ENCODE results near the gene SLC47A1.

GRCh38 chr17:19569785-19570543, 36.3 kb downstream of the SLC47A1 start:
- TF ChIP-seq, protein P1, sequence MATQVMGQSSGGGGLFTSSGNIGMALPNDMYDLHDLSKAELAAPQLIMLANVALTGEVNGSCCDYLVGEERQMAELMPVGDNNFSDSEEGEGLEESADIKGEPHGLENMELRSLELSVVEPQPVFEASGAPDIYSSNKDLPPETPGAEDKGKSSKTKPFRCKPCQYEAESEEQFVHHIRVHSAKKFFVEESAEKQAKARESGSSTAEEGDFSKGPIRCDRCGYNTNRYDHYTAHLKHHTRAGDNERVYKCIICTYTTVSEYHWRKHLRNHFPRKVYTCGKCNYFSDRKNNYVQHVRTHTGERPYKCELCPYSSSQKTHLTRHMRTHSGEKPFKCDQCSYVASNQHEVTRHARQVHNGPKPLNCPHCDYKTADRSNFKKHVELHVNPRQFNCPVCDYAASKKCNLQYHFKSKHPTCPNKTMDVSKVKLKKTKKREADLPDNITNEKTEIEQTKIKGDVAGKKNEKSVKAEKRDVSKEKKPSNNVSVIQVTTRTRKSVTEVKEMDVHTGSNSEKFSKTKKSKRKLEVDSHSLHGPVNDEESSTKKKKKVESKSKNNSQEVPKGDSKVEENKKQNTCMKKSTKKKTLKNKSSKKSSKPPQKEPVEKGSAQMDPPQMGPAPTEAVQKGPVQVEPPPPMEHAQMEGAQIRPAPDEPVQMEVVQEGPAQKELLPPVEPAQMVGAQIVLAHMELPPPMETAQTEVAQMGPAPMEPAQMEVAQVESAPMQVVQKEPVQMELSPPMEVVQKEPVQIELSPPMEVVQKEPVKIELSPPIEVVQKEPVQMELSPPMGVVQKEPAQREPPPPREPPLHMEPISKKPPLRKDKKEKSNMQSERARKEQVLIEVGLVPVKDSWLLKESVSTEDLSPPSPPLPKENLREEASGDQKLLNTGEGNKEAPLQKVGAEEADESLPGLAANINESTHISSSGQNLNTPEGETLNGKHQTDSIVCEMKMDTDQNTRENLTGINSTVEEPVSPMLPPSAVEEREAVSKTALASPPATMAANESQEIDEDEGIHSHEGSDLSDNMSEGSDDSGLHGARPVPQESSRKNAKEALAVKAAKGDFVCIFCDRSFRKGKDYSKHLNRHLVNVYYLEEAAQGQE (IDR thresholded peaks at IDR 0.05): no peak
- TF ChIP-seq, protein P2, sequence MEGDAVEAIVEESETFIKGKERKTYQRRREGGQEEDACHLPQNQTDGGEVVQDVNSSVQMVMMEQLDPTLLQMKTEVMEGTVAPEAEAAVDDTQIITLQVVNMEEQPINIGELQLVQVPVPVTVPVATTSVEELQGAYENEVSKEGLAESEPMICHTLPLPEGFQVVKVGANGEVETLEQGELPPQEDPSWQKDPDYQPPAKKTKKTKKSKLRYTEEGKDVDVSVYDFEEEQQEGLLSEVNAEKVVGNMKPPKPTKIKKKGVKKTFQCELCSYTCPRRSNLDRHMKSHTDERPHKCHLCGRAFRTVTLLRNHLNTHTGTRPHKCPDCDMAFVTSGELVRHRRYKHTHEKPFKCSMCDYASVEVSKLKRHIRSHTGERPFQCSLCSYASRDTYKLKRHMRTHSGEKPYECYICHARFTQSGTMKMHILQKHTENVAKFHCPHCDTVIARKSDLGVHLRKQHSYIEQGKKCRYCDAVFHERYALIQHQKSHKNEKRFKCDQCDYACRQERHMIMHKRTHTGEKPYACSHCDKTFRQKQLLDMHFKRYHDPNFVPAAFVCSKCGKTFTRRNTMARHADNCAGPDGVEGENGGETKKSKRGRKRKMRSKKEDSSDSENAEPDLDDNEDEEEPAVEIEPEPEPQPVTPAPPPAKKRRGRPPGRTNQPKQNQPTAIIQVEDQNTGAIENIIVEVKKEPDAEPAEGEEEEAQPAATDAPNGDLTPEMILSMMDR (IDR thresholded peaks at IDR 0.05; ENCODE audit: low read depth, low read length, missing input control): no peak
- no peak for TF ChIP-seq JUND (IDR thresholded peaks at IDR 0.05)
- no peak for TF ChIP-seq GABPA (IDR thresholded peaks at IDR 0.05 in 1 of 2, conservative IDR thresholded peaks at IDR 0.05 in 1 of 2)
- TF ChIP-seq NR2F2 (IDR thresholded peaks at IDR 0.05): no peak
